Nephron progenitor cell (in vitro differentiated cells): ENCODE measurements around the gene IL31.

Source experiments
- DNase-seq: peaks from one replicate; pipeline ENCODE4 v3.0.0; 2021
- H3K27ac Mint-ChIP-seq: 2 replicates; pipeline ENCODE4 v1.8.0; 2021; ENCODE audit warnings: mild to moderate bottlenecking, moderate library complexity, mixed read lengths
- H3K27me3 Mint-ChIP-seq: 2 replicates; pipeline ENCODE4 v1.8.0; 2021; ENCODE audit warnings: mild to moderate bottlenecking, low read depth, mixed read lengths; ENCODE audit not compliant: poor library complexity
- H3K36me3 Mint-ChIP-seq: 2 replicates; pipeline ENCODE4 v1.8.0; 2021; ENCODE audit warnings: low read depth, mixed read lengths
- H3K4me1 Mint-ChIP-seq: 2 replicates; pipeline ENCODE4 v1.8.0; 2021; ENCODE audit warnings: mixed read lengths
- H3K4me3 Mint-ChIP-seq: 2 replicates; pipeline ENCODE4 v1.8.0; 2021; ENCODE audit warnings: mild to moderate bottlenecking, moderate library complexity, mixed read lengths
- H3K9me3 Mint-ChIP-seq: 2 replicates; pipeline ENCODE4 v1.8.0; 2021; ENCODE audit warnings: mild to moderate bottlenecking, moderate library complexity, mixed read lengths
- CTCF ChIP-seq: fragments of 200-600 bp; sonication (generic); IDR thresholded peaks from 2 replicates; pipeline ENCODE4 v1.5.0; 2021; ENCODE audit warnings: antibody characterized with exemption

Gene IL31

GRCh38 chr12:122195405-122195804, 21.4 kb upstream of the IL31 start:
- Mint-ChIP-seq H3K9me3 (peaks cover 21% of the 10 kb centered on the region), H3K36me3 (peaks cover 13% of the 10 kb centered on the region), H3K4me3 (no peak overlapping the region), H3K27ac (no peak overlapping the region), H3K4me1 (peaks cover 40% of the 10 kb centered on the region), H3K27me3 (peaks cover 6% of the 10 kb centered on the region)
- TF ChIP-seq CTCF: no peak
- DNase-seq: no peak

- H3K27me3 Mint-ChIP-seq: peaks cover 5% of the 10 kb centered on the region
- no peak for DNase-seq
- H3K36me3 Mint-ChIP-seq: peaks cover 13% of the 10 kb centered on the region
- H3K4me1 Mint-ChIP-seq: peaks cover 43% of the 10 kb centered on the region
- H3K27ac Mint-ChIP-seq: no peak overlapping the region
- H3K4me3 Mint-ChIP-seq: no peak overlapping the region
- no peak for TF ChIP-seq CTCF
- H3K9me3 Mint-ChIP-seq: peaks cover 21% of the 10 kb centered on the region
These were observed 20.8 kb upstream of the IL31 start for GRCh38 chr12:122194804-122195203.

- Mint-ChIP-seq H3K36me3 (peaks cover 13% of the 10 kb centered on the region), H3K9me3 (peaks cover 21% of the 10 kb centered on the region), H3K27me3 (peaks cover 4% of the 10 kb centered on the region), H3K4me3 (no peak overlapping the region), H3K4me1 (peaks cover 43% of the 10 kb centered on the region), H3K27ac (no peak overlapping the region)
- DNase-seq: no peak
- TF ChIP-seq CTCF: no peak
These were observed 18.4 kb upstream of the IL31 start for GRCh38 chr12:122192441-122192840.

GRCh38 chr12:122190842-122191668, 17.0 kb upstream of the IL31 start:
- peaks cover 36% of the 10 kb centered on the region for H3K4me1 Mint-ChIP-seq
- H3K9me3 Mint-ChIP-seq: peaks cover 19% of the 10 kb centered on the region
- H3K36me3 Mint-ChIP-seq: peaks cover 12% of the 10 kb centered on the region
- peak; percentile 73 for TF ChIP-seq CTCF
- H3K4me3 Mint-ChIP-seq: no peak overlapping the region
- peaks cover 6% of the 10 kb centered on the region for H3K27me3 Mint-ChIP-seq
- DNase-seq: peak; percentile 75
- H3K27ac Mint-ChIP-seq: no peak overlapping the region

- no peak for TF ChIP-seq CTCF
- DNase-seq: no peak
- Mint-ChIP-seq H3K9me3 (peaks cover 8% of the 10 kb centered on the region), H3K4me3 (no peak overlapping the region), H3K4me1 (peaks cover 38% of the 10 kb centered on the region), H3K27ac (no peak overlapping the region), H3K27me3 (peaks cover 10% of the 10 kb centered on the region), H3K36me3 (peaks cover 5% of the 10 kb centered on the region)
These were observed 15.8 kb upstream of the IL31 start for GRCh38 chr12:122189626-122190475.
